SK-N-SH (cell line): Measurements from ENCODE around the gene PMM2. TPM values are rescaled to one million over a fixed set of nuclear protein-coding genes. Genes with fewer than 3 reads are reported as not detected.
"Not testable (repeated sequence)": the region's sequence is repeated elsewhere in the genome, so short reads cannot be mapped to it uniquely, and the experiment has no call there.

Experiments used
- CTCF ChIA-PET: fragments of 300-600, 350-600 bp; formaldehyde crosslinking; extraction: SDS; loops from one replicate; lab custom pipeline; 2021; lab: Yijun Ruan, JAX
- POLR2A ChIA-PET: fragments of 350-600 bp; sonication (Branson Sonifier 250); formaldehyde crosslinking; extraction: SDS; loops from one replicate; lab custom pipeline; 2020; ENCODE audit warnings: antibody characterized with exemption, inconsistent platforms; lab: Yijun Ruan, JAX
- DNase-seq: peaks from one replicate; pipeline ENCODE4 v3.0.0; 2012
- H2AFZ ChIP-seq: fragments of 200-600 bp; sonication (generic); 2 replicates; pipeline ENCODE4 v1.8.1; 2016; ENCODE audit warnings: antibody characterized with exemption, mild to moderate bottlenecking, low read depth
- H3F3A ChIP-seq: fragments of 200-600 bp; sonication (generic); replicated peaks from 2 replicates; pipeline ENCODE3; 2016; ENCODE audit warnings: antibody characterized with exemption, mild to moderate bottlenecking; ENCODE audit not compliant: insufficient read depth
- H3K27ac ChIP-seq, 2 experiments: fragments of 200-500 bp in 1 of 2; fragments of 200-600 bp in 1 of 2; sonication (Bioruptor generic) in 1 of 2; sonication (generic), shearing (Covaris generic) in 1 of 2; 2 replicates each; pipeline versions ENCODE4 v1.5.1 to v1.6.1; 2014 to 2016; ENCODE audit warnings: low read depth in 2 of 2, inconsistent platforms in 1 of 2, low read length in 1 of 2, mild to moderate bottlenecking in 1 of 2, mixed read lengths in 1 of 2
- H3K27me3 ChIP-seq: fragments of 200-600 bp; sonication (generic), shearing (Covaris generic); 2 replicates; pipeline ENCODE4 v1.6.1; 2016; ENCODE audit warnings: mixed run types; ENCODE audit not compliant: insufficient read depth
- H3K36me3 ChIP-seq, 2 experiments: fragments of 200-500 bp in 1 of 2; fragments of 200-600 bp in 1 of 2; sonication (Bioruptor generic) in 1 of 2; sonication (generic) in 1 of 2; replicated peaks in 1 of 2; 2 replicates each; pipeline versions ENCODE3 to v1.5.1; 2014 to 2016; ENCODE audit warnings: low read length in 1 of 2, mild to moderate bottlenecking in 1 of 2; ENCODE audit not compliant: insufficient read depth in 2 of 2, control insufficient read depth in 1 of 2
- H3K4me1 ChIP-seq, 2 experiments: fragments of 200-500 bp in 1 of 2; fragments of 200-600 bp in 1 of 2; sonication (Bioruptor generic) in 1 of 2; sonication (generic), shearing (Covaris generic) in 1 of 2; 2 replicates each; pipeline versions ENCODE4 v1.5.1 to v1.6.1; 2014 to 2016; ENCODE audit warnings: low read depth in 1 of 2, low read length in 1 of 2, mixed run types in 1 of 2; ENCODE audit not compliant: insufficient read depth in 2 of 2, control insufficient read depth in 1 of 2
- H3K4me2 ChIP-seq: fragments of 200-600 bp; sonication (generic), shearing (Covaris generic); 2 replicates; pipeline ENCODE4 v1.6.1; 2017; ENCODE audit warnings: mixed run types
- H3K4me3 ChIP-seq, 2 experiments: fragments of 200-500 bp in 1 of 2; fragments of 200-600 bp in 1 of 2; sonication (Bioruptor generic) in 1 of 2; sonication (generic), shearing (Covaris generic) in 1 of 2; 2 replicates each; pipeline versions ENCODE4 v1.5.1 to v1.8.1; 2014 to 2016; ENCODE audit warnings: low read depth in 2 of 2, inconsistent platforms in 1 of 2, low read length in 1 of 2, mild to moderate bottlenecking in 1 of 2, mixed read lengths in 1 of 2, moderate library complexity in 1 of 2
- H3K79me2 ChIP-seq: fragments of 200-600 bp; sonication (generic); 2 replicates; pipeline ENCODE4 v1.8.1; 2017; ENCODE audit warnings: mild to moderate bottlenecking; ENCODE audit not compliant: insufficient read depth
- H3K9ac ChIP-seq: fragments of 200-600 bp; sonication (generic); 2 replicates; pipeline ENCODE4 v1.6.1; 2017; ENCODE audit warnings: mixed run types
- H3K9me2 ChIP-seq: fragments of 200-600 bp; sonication (generic); 2 replicates; pipeline ENCODE4 v1.6.1; 2017; ENCODE audit warnings: mixed run types
- H3K9me3 ChIP-seq: fragments of 200-600 bp; sonication (generic); 2 replicates; pipeline ENCODE4 v1.6.1; 2017; ENCODE audit warnings: mixed run types, mild to moderate bottlenecking, moderate library complexity
- H4K20me1 ChIP-seq: fragments of 200-600 bp; sonication (generic); 2 replicates; pipeline ENCODE4 v1.6.1; 2017; ENCODE audit warnings: mild to moderate bottlenecking, mixed run types; ENCODE audit not compliant: insufficient read depth
- EZH2phosphoT487 ChIP-seq: fragments of 200-600 bp; sonication (generic); IDR thresholded peaks from 2 replicates; pipeline ENCODE4 v1.6.1; 2017; ENCODE audit warnings: low read depth, mixed run types, mild to moderate bottlenecking, antibody characterized with exemption, moderate library complexity, borderline replicate concordance
- FOSL2 ChIP-seq: IDR thresholded peaks from 2 replicates; pipeline ENCODE4 v1.4.0; 2012; ENCODE audit warnings: low read depth, mild to moderate bottlenecking, moderate library complexity, borderline replicate concordance
- FOXJ3 ChIP-seq: sonication (generic); formaldehyde crosslinking; IDR thresholded peaks from 2 replicates; pipeline ENCODE4 v1.5.1; 2020; ENCODE audit warnings: mild to moderate bottlenecking, missing genetic modification reagents
- FOXM1 ChIP-seq: IDR thresholded peaks from 2 replicates; pipeline ENCODE4 v1.4.0; 2012; ENCODE audit warnings: low read depth, mild to moderate bottlenecking
- GABPA ChIP-seq: IDR thresholded peaks from 2 replicates; pipeline ENCODE4 v1.4.0; 2012; ENCODE audit warnings: low read depth, mild to moderate bottlenecking
- IRF3 ChIP-seq: fragments of 150-350 bp; IDR thresholded peaks from 2 replicates; pipeline ENCODE4 v1.6.1; 2016; ENCODE audit warnings: mild to moderate bottlenecking, low read depth, low read length
- MEF2A ChIP-seq: IDR thresholded peaks from 2 replicates; pipeline ENCODE4 v1.4.0; 2012; ENCODE audit warnings: low read depth, borderline replicate concordance
- MXI1 ChIP-seq: IDR thresholded peaks from 2 replicates; pipeline ENCODE4 v1.6.1; 2012; ENCODE audit warnings: mild to moderate bottlenecking, low read depth, low read length, improper control_type of control experiment
- NFIC ChIP-seq: IDR thresholded peaks from 2 replicates; pipeline ENCODE4 v1.4.0; 2012; ENCODE audit warnings: borderline replicate concordance
- RCOR1 ChIP-seq: fragments of 150-350 bp; IDR thresholded peaks from 2 replicates; pipeline ENCODE4 v1.6.1; 2017; ENCODE audit warnings: antibody characterized with exemption, low read length
- RFX5 ChIP-seq: IDR thresholded peaks from 2 replicates; pipeline ENCODE4 v1.6.1; 2012; ENCODE audit warnings: mild to moderate bottlenecking, improper control_type of control experiment, low read length
- RXRA ChIP-seq: IDR thresholded peaks from 2 replicates; pipeline ENCODE4 v1.4.0; 2012; ENCODE audit warnings: low read depth, mild to moderate bottlenecking, borderline replicate concordance
- SMC3 ChIP-seq: IDR thresholded peaks from 2 replicates; pipeline ENCODE4 v1.6.1; 2012; ENCODE audit warnings: low read depth, low read length, improper control_type of control experiment
- TEAD4 ChIP-seq: IDR thresholded peaks from 2 replicates; pipeline ENCODE4 v1.4.0; 2012; ENCODE audit warnings: mild to moderate bottlenecking, borderline replicate concordance; ENCODE audit not compliant: insufficient read depth
- WGBS: methylation state at CpG from one replicate; pipeline ENCODE4 v1.1.6; 2017; ENCODE audit warnings: low lambda C conversion rate; 5-methylcytosine and 5-hydroxymethylcytosine counted together
- polyA plus RNA-seq, 3 experiments: library from polyadenylated mRNA; depleted of rRNA; stranded (reverse); fragments of >200 nt; gene quantifications; 2 replicates each; pipeline ENCODE4 v1.2.3, GENCODE V29; 2012
- TF ChIP-seq, protein P1 (sequence below): fragments of 150-350 bp; IDR thresholded peaks from 2 replicates; pipeline ENCODE4 v1.6.1; 2017; ENCODE audit warnings: antibody characterized with exemption, low read length, low read depth, borderline replicate concordance
- TF ChIP-seq, protein P2 (sequence below): IDR thresholded peaks from 2 replicates; pipeline ENCODE4 v1.4.0; 2012; ENCODE audit warnings: low read depth, borderline replicate concordance
- TF ChIP-seq, protein P3 (sequence below): IDR thresholded peaks from 2 replicates; pipeline ENCODE4 v1.4.0; 2012; ENCODE audit warnings: low read depth

The PMM2 gene
- polyA plus RNA-seq, 1 of the 3 experiments (the other 2 are of a cell fraction): 24.3 TPM

- TF ChIP-seq FOSL2: no peak
Measured at GRCh38 chr16:8782673-8783072, 15.0 kb upstream of the PMM2 start (continued).

DNA sequence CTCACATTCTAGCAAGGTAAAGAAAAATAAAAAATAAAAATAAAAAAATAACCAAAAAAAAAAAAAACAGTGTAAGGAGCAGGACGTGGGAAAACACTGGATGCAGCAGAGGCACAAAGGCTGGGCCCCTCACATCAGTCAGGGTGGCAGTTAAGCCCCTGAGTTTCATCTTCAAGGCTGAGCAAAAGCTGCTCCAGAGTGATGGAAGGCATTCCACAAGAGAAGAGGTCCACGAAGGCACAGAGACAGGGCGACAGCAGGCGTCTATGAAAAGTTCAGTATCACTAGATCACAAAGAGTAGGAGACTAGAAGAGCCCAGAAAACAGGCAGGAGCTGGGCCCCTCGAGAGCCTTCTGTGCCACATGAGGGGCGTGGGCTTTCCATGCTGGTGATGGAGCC lies 12.2 kb upstream of the PMM2 start:
- Histone ChIP-seq H3K27me3 (no peaks in the 10 kb centered on the region), H3K4me1 (no peaks in the 10 kb centered on the region), H4K20me1 (no peaks in the 10 kb centered on the region), H3K9ac (no peak overlapping the region), H3K79me2 (no peaks in the 10 kb centered on the region), H3F3A (no peaks in the 10 kb centered on the region), H2AFZ (no peak overlapping the region)
- no peak for DNase-seq
- 64% methylated on average over 6 of the region's 6 CpGs for WGBS
- POLR2A ChIA-PET: no interaction called here
- TF ChIP-seq, protein P1, sequence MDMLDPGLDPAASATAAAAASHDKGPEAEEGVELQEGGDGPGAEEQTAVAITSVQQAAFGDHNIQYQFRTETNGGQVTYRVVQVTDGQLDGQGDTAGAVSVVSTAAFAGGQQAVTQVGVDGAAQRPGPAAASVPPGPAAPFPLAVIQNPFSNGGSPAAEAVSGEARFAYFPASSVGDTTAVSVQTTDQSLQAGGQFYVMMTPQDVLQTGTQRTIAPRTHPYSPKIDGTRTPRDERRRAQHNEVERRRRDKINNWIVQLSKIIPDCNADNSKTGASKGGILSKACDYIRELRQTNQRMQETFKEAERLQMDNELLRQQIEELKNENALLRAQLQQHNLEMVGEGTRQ: no peak
- TF ChIP-seq GABPA (no peak), RFX5 (no peak), NFIC (no peak), RXRA (no peak), IRF3 (no peak), FOXJ3 (CRISPR knock-in tag) (no peak), SMC3 (no peak), MEF2A (no peak), MXI1 (no peak), RCOR1 (no peak), FOXM1 (no peak), TEAD4 (no peak), EZH2phosphoT487 (no peak)
- TF ChIP-seq, protein P2, sequence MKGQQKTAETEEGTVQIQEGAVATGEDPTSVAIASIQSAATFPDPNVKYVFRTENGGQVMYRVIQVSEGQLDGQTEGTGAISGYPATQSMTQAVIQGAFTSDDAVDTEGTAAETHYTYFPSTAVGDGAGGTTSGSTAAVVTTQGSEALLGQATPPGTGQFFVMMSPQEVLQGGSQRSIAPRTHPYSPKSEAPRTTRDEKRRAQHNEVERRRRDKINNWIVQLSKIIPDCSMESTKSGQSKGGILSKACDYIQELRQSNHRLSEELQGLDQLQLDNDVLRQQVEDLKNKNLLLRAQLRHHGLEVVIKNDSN: no peak
- TF ChIP-seq, protein P3, sequence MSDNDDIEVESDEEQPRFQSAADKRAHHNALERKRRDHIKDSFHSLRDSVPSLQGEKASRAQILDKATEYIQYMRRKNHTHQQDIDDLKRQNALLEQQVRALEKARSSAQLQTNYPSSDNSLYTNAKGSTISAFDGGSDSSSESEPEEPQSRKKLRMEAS: no peak
- TF ChIP-seq, all 33 proteins: peak for 0
- Histone ChIP-seq H3K9me2 (no peaks in the 10 kb centered on the region), H3K27ac (no peak overlapping the region), H3K4me2 (no peak overlapping the region), H3K9me3 (no peaks in the 10 kb centered on the region), H3K36me3 (no peaks in the 10 kb centered on the region), H3K4me3 (no peak overlapping the region)
- CTCF ChIA-PET: interaction anchor here (1.2 to 3.5 kb wide), 2 partner anchors 95 to 124 kb away, joined by 3 to 21 read pairs; no protein-coding TSS in a partner anchor

GRCh38 chr16:8786316-8786715 lies 11.3 kb upstream of the PMM2 start:
- H3K9ac ChIP-seq, H3K4me3 ChIP-seq, H3K79me2 ChIP-seq, H4K20me1 ChIP-seq, H3K4me1 ChIP-seq, H3K27ac ChIP-seq, DNase-seq, H3K9me2 ChIP-seq, H3K9me3 ChIP-seq, H3K4me2 ChIP-seq, H3K27me3 ChIP-seq, H3K36me3 ChIP-seq, H2AFZ ChIP-seq, POLR2A ChIA-PET, H3F3A ChIP-seq: not testable (repeated sequence)
- WGBS: 73% methylated on average over 11 of the region's 11 CpGs
- CTCF ChIA-PET: interaction anchor here (0.7 to 3.5 kb wide), 5 partner anchors 81 to 348 kb away, joined by 3 to 21 read pairs (median 3); no protein-coding TSS in a partner anchor
